Activated naive CD4-positive, alpha-beta T cell treated with anti-CD3 and anti-CD28 coated beads, Interleukin-2, amount 50 U/mL, for 16 hours (primary cell): ENCODE data around the gene OR4C6.

ENCODE experiments used
- DNase-seq: peaks from one replicate; pipeline ENCODE4 v3.0.0-alpha.2; 2020

The OR4C6 gene

DNA sequence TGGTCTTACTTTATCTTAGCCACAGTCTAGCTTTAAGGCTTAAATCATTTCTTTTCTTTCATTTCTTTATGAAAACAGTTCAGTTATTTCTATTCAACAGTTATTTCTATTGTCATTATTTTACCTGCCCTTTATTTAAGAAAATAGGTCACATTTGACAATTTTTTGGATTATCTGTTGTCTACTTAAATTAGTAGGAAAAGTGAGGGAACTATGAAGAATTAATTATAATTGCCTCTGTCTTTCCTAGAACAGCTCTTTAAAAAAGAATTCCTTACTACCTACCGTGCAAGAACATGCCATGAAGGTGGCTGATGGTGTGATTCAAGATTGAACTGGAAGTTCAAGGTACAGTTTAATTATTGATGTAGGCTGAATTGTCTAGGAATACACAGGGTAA, at the start of gene OR4C6:
Gene OR4C6, plus strand, starts transcription at position 301 of the 400 bp plus-strand sequence. CDS start 2,966 bp downstream, outside the sequence.
- DNase-seq, result no peak

- DNase-seq, result no peak
These were observed 37.5 kb upstream of the OR4C6 start for GRCh38 chr11:55624531-55624930.

DNA sequence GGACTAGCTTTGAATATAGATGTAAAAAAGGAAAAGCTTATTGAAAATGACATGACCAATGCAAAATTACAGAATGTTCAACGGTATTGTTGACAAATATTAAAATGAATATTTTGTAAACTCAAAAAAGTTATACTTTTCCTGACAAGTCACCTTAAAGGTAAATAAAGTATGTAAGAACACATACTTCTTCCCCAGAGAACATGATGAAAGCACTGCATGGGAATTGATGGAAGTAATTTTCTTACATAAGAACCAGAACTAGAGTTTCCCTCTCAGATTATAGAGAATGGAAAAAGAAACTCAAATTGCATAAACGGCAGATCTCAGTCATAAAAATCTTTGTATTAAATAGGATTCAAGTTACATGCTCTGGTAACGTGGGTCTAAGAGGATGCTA, 27.2 kb upstream of the OR4C6 start, which contains the start of gene OR4P4:
Gene OR4P4, plus strand, starts transcription at position 301 of the 400 bp plus-strand sequence.
- DNase-seq, result no peak

GRCh38 chr11:55648027-55648426, 14.0 kb upstream of the OR4C6 start, which contains the start of gene OR4S2:
Gene OR4S2 (plus strand): TSS chr11:55648327. CDS start chr11:55650904, 2,577 bp downstream.
- DNase-seq, result no peak

GRCh38 chr11:55652560-55652959, 9.4 kb upstream of the OR4C6 start:
- no peak for DNase-seq

GRCh38 chr11:55655096-55655495, 6.9 kb upstream of the OR4C6 start:
- no peak for DNase-seq

DNA sequence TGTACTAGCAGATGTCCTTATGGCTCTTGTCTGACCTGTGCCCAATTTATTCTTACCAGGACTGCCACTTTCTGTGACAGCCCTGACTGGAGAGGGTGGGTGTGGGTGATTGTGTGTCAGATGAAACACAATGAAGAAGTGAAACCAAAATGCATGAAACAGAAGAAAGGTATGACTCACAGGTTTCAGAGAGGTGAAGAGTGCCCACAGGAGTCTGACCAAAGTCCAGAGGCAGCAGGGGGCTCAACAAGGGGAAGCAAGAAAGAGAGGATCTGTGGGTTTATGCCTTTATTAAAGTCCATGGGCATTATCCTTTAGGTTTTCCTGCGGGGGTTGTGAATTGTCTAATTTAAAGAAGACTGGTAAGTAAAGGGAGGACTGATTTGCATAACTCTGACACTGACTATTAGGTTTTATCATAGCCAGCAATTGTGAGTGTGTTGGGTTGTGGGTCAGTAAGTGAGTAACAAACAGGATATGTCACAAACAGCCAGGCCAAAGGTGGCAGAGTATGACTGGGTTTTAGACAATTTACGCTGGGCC, 3.9 kb upstream of the OR4C6 start:
- no peak for DNase-seq

DNA sequence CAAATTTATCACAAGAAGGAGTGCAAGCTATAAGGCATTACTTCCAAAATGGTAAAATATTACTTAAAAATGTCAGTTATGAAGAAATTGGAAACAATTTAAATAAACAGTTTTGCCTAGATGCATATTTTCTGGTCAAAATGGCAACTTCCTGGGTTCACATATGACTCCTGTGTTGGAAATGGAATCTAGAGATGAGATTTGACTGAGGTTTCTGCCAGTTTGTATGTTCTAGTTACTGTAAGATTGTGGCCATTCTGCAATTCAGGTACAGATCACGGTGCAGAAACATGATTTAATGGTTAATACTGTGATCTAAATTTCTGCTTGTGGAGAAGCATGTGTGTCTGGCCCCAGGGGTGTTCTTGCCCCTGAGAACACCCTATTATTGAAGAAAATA, 3.4 kb upstream of the OR4C6 start:
- DNase-seq, result no peak

GRCh38 chr11:55669376-55669775, 7.4 kb downstream of the OR4C6 start:
- DNase-seq, result no peak

DNA sequence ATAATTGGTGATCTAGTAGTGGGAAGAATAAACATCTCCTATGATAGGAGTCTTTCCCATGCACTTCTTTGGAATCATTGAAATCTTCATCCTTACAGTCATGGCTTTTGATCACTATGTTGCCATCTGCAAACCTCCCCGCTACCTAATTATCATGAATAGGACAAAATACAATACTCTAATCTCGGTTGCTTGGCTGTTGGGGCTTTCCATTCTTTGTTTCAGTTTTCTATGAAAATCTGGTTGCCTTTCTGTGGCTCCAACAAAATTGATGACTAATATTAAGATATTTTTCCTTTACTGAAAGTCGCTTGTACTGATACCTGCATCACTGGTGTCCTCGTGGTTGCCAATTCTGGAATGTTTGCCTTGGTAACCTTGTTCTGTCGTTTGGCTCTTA, 11.9 kb downstream of the OR4C6 start:
- DNase-seq, result no peak

- DNase-seq, result no peak
These were observed 35.8 kb downstream of the OR4C6 start for GRCh38 chr11:55697817-55698216.

- no peak for DNase-seq
These were observed 39.4 kb downstream of the OR4C6 start for GRCh38 chr11:55701429-55701828.

DNA sequence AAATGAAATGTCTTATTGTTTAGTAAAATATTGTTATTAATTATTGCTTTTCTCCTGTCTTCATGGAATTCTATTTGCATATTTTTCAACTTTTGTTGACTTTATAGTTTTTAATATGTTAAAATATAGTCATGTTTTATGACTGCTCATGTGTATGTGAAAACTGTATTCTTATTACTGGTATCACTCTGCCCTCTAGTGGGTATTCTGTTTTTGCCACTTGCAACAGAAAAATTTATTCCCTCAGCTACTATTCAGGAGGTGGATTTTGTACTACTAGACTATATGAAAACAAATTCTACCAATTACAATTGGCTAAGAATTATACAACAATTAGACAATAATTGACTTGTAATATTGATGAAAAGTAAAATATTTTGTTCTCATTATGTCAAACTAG, 45.0 kb downstream of the OR4C6 start:
- no peak for DNase-seq

DNA sequence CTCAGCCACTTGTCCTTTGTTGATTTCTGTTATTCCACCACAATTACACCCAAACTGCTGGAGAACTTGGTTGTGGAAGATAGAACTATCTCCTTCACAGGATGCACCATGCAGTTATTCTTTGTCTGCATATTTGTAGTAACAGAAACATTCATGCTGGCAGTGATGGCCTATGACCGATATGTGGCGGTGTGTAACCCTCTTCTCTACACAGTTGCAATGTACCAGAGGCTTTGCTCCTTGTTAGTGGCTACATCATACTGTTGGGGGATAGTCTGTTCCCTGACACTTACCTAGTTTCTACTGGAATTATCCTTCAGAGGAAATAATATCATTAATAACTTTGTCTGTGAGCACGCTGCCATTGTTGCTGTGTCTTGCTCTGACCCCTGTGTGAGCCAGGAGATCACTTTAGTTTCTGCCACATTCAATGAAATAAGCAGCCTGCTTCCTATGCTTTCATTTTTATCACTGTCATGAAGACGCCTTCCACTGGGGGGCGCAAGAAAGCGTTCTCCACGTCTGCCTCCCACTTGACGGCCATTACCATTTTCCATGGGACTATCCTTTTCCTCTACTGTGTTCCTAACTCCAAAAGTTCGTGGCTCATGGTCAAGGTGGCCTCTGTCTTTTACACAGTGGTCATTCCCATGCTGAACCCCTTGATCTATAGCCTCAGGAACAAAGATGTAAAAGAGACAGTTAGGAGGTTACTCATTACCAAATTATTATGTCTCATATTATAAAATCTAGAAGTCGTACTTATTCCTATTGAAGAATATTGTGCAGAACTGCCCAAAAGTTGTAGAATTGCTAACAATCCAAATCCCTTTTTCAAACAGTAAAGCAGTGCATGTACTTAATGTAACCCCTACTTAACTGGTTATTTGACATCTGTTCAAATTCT, 53.2 kb downstream of the OR4C6 start:
- no peak for DNase-seq
